ENCODE results near the gene MAB21L2. TPM values are rescaled to one million over a fixed set of nuclear protein-coding genes. Genes with fewer than 3 reads are reported as not detected.

The MAB21L2 gene
- total and polyA plus RNA-seq, 9 donors = 0.10 TPM; not detected in 8

DNA sequence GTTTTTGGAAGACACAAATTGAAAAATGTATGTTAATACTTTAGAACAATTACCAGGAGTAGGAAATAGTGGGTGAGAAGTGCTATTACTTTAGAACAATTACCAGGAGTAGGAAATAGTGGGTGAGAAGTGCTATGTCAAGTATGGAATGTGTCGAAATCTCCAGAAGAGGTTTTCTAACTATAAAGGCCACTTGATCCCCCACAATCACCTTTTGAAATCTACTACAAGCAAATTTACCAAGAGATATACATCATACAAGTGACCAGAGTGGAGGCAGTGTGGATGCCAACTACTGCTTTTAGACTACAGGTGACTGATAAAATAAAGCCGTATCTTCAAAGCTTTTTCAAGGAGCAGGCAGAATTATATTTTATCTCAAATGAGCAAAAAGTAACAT, 43.1 kb downstream of the MAB21L2 start:
- DNase-seq = no peak
- intact Hi-C loops (cut with DNase I) = no loop called here
- no peaks in the 10 kb centered on the region for H3K4me1 ChIP-seq (ENCODE audit: insufficient read depth)
- no peak for TF ChIP-seq POLR2A (IDR thresholded peaks at IDR 0.05)
- TF ChIP-seq EP300 (IDR thresholded peaks at IDR 0.05) = no peak
- TF ChIP-seq, protein P1, sequence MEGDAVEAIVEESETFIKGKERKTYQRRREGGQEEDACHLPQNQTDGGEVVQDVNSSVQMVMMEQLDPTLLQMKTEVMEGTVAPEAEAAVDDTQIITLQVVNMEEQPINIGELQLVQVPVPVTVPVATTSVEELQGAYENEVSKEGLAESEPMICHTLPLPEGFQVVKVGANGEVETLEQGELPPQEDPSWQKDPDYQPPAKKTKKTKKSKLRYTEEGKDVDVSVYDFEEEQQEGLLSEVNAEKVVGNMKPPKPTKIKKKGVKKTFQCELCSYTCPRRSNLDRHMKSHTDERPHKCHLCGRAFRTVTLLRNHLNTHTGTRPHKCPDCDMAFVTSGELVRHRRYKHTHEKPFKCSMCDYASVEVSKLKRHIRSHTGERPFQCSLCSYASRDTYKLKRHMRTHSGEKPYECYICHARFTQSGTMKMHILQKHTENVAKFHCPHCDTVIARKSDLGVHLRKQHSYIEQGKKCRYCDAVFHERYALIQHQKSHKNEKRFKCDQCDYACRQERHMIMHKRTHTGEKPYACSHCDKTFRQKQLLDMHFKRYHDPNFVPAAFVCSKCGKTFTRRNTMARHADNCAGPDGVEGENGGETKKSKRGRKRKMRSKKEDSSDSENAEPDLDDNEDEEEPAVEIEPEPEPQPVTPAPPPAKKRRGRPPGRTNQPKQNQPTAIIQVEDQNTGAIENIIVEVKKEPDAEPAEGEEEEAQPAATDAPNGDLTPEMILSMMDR (IDR thresholded peaks at IDR 0.05) = no peak
- no peak overlapping the region for H3K27ac ChIP-seq
- no peak overlapping the region for H3K4me3 ChIP-seq
- 88 to 90% (median 89%) methylated on average over 2 of the region's 2 CpGs for WGBS, 3 donors
- no peaks in the 10 kb centered on the region for H3K36me3 ChIP-seq
- no peaks in the 10 kb centered on the region for H3K27me3 ChIP-seq
- no peaks in the 10 kb centered on the region for H3K9me3 ChIP-seq

DNA sequence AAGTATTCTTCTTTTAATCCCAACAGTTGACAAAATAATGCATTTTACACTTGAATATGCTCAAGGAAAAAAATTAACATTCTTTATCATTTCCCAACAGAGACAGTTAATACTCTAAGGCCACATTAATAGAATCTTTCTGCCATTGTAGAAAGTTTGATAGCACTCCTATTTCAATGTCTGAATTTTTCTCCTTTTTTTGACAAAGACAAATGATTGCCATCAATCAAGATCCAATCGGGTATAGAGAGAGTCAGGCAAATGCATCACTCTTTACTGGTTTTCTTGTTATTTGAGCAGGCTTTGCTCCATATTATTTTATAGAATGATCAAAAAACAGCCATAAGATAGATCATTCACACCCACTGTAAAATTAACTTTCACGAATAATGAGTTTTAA, 46.1 kb downstream of the MAB21L2 start:
- H3K4me1 ChIP-seq (ENCODE audit: insufficient read depth) = no peaks in the 10 kb centered on the region
- H3K9me3 ChIP-seq = no peaks in the 10 kb centered on the region
- H3K36me3 ChIP-seq = no peaks in the 10 kb centered on the region
- no peaks in the 10 kb centered on the region for H3K27me3 ChIP-seq
- H3K4me3 ChIP-seq = no peak overlapping the region
- no peak overlapping the region for H3K27ac ChIP-seq
- TF ChIP-seq EP300 (IDR thresholded peaks at IDR 0.05) (no peak), POLR2A (IDR thresholded peaks at IDR 0.05) (no peak)
- WGBS, 3 donors = 86 to 93% (median 89%) methylated on average over 2 of the region's 2 CpGs
- no peak for DNase-seq
- intact Hi-C loops (cut with DNase I) = no loop called here

DNA sequence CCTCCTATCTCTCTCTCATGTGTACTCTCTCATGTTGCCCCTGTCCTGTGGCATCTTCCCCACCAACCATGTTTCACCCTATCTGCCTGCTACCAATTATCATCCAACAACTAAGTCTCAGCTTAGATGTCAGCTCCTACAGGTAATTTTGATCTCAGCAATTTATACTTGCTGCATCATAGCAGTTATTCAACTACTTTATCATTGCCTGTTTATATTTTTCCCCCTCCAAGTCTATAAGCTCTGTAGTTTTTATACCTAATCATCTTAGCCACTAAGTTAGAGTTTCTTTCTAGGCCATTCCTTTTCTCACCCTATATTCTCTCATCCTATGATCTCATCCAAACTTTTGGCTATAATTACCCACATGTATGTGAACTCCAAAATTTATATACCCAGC, 50.7 kb downstream of the MAB21L2 start:
- H3K9me3 ChIP-seq = no peaks in the 10 kb centered on the region
- no peak for DNase-seq
- intact Hi-C loops (cut with DNase I) = no loop called here
- H3K36me3 ChIP-seq = no peaks in the 10 kb centered on the region
- TF ChIP-seq, protein P1 (IDR thresholded peaks at IDR 0.05) = no peak
- TF ChIP-seq POLR2A (IDR thresholded peaks at IDR 0.05) (no peak), EP300 (IDR thresholded peaks at IDR 0.05) (no peak)
- no peaks in the 10 kb centered on the region for H3K4me1 ChIP-seq (ENCODE audit: insufficient read depth)
- H3K27me3 ChIP-seq = no peaks in the 10 kb centered on the region
- no peak overlapping the region for H3K27ac ChIP-seq
- H3K4me3 ChIP-seq = no peak overlapping the region
